ENCODE measurements around the gene ST3GAL3.

The ST3GAL3 gene, protein sequence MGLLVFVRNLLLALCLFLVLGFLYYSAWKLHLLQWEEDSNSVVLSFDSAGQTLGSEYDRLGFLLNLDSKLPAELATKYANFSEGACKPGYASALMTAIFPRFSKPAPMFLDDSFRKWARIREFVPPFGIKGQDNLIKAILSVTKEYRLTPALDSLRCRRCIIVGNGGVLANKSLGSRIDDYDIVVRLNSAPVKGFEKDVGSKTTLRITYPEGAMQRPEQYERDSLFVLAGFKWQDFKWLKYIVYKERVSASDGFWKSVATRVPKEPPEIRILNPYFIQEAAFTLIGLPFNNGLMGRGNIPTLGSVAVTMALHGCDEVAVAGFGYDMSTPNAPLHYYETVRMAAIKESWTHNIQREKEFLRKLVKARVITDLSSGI

GRCh38 chr1:43707190-43708001 lies at the start of gene ST3GAL3:
ST3GAL3 (plus strand) TSS chr1:43707536; CDS start chr1:43736263, 28,727 bp downstream.
- DNase-seq: peak; percentile 92

- DNase-seq: no peak
Measured at GRCh38 chr1:43659212-43660166, 47.8 kb upstream of the ST3GAL3 start.

- DNase-seq: no peak
Measured at GRCh38 chr1:43660355-43660754, 47.0 kb upstream of the ST3GAL3 start.

GRCh38 chr1:43664369-43664768 lies 43.0 kb upstream of the ST3GAL3 start:
- DNase-seq: no peak

DNA sequence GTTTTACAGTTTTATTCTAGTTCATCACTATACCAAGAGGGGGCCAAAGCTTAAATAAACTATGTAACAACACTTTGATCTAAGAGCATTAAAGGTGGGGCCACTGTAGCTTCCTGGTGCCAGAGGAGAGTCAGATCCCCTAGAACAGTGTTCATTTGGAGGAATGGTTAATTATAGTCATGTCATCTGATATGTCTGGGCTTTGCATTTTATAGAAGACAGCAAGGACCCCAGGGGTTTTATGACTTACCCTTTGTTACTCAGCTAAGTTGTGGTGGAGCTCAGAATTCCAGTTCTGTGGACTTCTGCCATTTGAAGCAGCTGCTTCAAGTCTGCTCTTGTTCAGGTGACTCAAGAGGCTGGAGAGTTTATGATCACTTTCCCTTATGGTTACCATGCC lies 40.7 kb upstream of the ST3GAL3 start:
- DNase-seq: no peak

GRCh38 chr1:43668956-43669355 lies 38.4 kb upstream of the ST3GAL3 start:
- no peak for DNase-seq

- no peak for DNase-seq
Measured at GRCh38 chr1:43669878-43670277, 37.5 kb upstream of the ST3GAL3 start.

DNA sequence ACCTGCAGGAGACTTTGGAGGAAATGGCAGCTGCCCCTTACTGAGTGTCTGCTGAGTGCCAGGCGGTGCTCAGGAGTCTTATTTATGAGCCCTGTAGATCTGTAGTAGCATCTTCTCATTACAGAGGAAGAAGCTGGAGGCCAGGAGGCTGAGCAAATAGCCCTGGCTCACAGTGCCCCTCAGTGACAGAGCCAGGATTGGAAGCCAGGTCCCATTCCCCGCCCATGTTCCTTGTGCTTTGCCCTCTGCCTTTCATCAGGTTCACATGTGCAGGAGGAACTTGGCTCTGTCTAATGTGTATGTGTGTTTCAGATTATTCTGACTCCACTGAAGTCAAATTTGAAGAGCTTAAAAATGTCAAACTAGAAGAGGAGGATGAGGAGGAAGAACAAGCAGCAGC lies 36.1 kb upstream of the ST3GAL3 start:
- DNase-seq: no peak

GRCh38 chr1:43671626-43672330 lies 35.6 kb upstream of the ST3GAL3 start:
- DNase-seq: no peak

DNA sequence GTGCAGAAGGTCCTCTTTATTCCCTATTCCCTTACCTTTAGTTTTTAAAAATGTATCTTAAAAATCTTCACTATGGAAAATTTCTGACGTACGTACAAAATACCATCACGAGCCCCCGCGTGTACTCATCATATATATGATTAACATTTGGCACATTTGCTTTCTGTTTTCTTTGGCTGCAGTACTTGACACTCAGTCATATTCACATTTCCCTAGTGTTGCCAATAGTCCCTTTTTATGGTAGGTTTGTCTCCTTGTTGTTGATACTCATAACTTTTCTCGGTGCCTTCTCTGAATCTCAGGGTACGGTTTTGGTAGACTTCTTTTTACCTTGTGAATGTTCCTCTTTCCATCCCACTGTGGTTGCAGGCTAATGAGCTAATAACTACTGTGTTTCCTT lies 34.1 kb upstream of the ST3GAL3 start:
- no peak for DNase-seq

DNA sequence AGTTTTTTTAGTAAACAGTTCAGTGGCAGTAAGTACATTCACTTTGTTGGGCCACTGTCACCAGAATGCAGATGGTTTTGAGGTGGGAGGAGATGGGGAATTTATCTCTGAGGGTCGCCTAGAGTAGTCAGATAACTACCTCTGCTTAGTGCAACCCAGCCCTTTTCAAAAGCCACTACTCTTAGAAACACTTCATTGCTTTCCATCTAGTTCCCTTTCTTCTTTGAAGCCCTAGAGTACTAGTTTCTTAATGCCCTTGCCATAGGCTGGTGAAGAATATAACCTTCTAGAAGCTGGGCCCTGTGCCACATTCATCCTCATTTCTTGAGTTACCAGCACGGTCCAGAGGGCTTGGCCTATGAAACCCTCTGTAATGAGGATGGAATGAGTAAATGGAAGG lies 28.4 kb upstream of the ST3GAL3 start:
- no peak for DNase-seq

GRCh38 chr1:43683560-43683959 lies 23.8 kb upstream of the ST3GAL3 start:
- no peak for DNase-seq

- DNase-seq: no peak
Measured at GRCh38 chr1:43686801-43687200, 20.5 kb upstream of the ST3GAL3 start.

GRCh38 chr1:43687301-43688108 lies 19.8 kb upstream of the ST3GAL3 start:
- DNase-seq: no peak

GRCh38 chr1:43688109-43688387 lies 19.3 kb upstream of the ST3GAL3 start:
- DNase-seq: no peak

GRCh38 chr1:43688594-43689000 lies 18.7 kb upstream of the ST3GAL3 start:
- DNase-seq: no peak

DNA sequence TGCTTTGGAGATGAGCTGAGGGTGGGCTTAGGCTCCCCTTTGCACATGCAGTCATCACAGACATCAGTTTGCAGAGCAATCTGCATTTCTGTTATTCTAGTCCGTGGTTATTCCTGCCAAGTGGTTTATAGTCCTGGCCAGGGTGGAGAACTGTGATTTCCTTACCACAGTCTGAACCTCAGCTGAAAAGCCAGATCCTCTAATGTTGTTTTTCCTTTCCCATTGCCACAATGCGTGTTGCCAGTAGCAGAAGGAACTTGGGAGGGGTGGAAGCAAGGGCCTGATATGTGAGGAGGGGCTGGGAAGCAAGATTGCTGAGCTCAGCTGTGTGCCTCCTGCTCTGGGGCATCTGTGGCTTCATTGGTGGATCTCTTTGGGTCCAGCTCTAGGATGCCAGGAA lies 18.0 kb upstream of the ST3GAL3 start:
- no peak for DNase-seq

- no peak for DNase-seq
Measured at GRCh38 chr1:43691871-43692815, 15.2 kb upstream of the ST3GAL3 start.

DNA sequence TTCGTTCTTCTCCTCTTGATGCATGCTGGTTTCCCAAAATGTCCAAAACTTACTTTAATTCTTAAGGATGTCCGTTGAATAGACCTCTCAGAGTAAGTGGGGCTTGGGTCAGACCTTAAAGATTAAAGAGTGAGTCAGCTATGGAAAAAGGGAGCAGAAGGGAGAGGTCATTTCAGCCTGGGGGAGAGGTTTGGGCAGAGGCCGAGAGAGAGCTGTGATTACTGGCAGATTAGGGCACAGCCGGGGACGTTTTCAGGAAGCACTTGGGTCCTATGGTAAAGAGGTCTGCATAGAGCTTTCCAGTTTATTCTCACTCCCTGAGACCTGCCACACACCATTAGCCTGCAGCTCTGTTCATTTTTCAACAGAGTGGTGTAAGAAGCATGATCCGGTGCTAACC lies 14.0 kb upstream of the ST3GAL3 start:
- no peak for DNase-seq

GRCh38 chr1:43699281-43699680 lies 8.1 kb upstream of the ST3GAL3 start:
- DNase-seq: no peak

- DNase-seq: no peak
Measured at GRCh38 chr1:43703836-43704235, 3.5 kb upstream of the ST3GAL3 start.

Data from CD4-positive, alpha-beta T cell treated with Interleukin-17A for 4 hours (primary cell).